SK-N-SH (cell line): ENCODE results near the gene C1QL3. TPM values are rescaled to one million over a fixed set of nuclear protein-coding genes. Genes with fewer than 3 reads are reported as not detected.

Source experiments
- CTCF ChIA-PET: fragments of 300-600, 350-600 bp; formaldehyde crosslinking; extraction: SDS; loops from one replicate; lab custom pipeline; 2021; lab: Yijun Ruan, JAX
- POLR2A ChIA-PET: fragments of 350-600 bp; sonication (Branson Sonifier 250); formaldehyde crosslinking; extraction: SDS; loops from one replicate; lab custom pipeline; 2020; ENCODE audit warnings: antibody characterized with exemption, inconsistent platforms; lab: Yijun Ruan, JAX
- DNase-seq: peaks from one replicate; pipeline ENCODE4 v3.0.0; 2012
- H2AFZ ChIP-seq: fragments of 200-600 bp; sonication (generic); 2 replicates; pipeline ENCODE4 v1.8.1; 2016; ENCODE audit warnings: antibody characterized with exemption, mild to moderate bottlenecking, low read depth
- H3F3A ChIP-seq: fragments of 200-600 bp; sonication (generic); replicated peaks from 2 replicates; pipeline ENCODE3; 2016; ENCODE audit warnings: antibody characterized with exemption, mild to moderate bottlenecking; ENCODE audit not compliant: insufficient read depth
- H3K27ac ChIP-seq, 2 experiments: fragments of 200-500 bp in 1 of 2; fragments of 200-600 bp in 1 of 2; sonication (Bioruptor generic) in 1 of 2; sonication (generic), shearing (Covaris generic) in 1 of 2; 2 replicates each; pipeline versions ENCODE4 v1.5.1 to v1.6.1; 2014 to 2016; ENCODE audit warnings: low read depth in 2 of 2, inconsistent platforms in 1 of 2, low read length in 1 of 2, mild to moderate bottlenecking in 1 of 2, mixed read lengths in 1 of 2
- H3K27me3 ChIP-seq: fragments of 200-600 bp; sonication (generic), shearing (Covaris generic); 2 replicates; pipeline ENCODE4 v1.6.1; 2016; ENCODE audit warnings: mixed run types; ENCODE audit not compliant: insufficient read depth
- H3K36me3 ChIP-seq, 2 experiments: fragments of 200-500 bp in 1 of 2; fragments of 200-600 bp in 1 of 2; sonication (Bioruptor generic) in 1 of 2; sonication (generic) in 1 of 2; replicated peaks in 1 of 2; 2 replicates each; pipeline versions ENCODE3 to v1.5.1; 2014 to 2016; ENCODE audit warnings: low read length in 1 of 2, mild to moderate bottlenecking in 1 of 2; ENCODE audit not compliant: insufficient read depth in 2 of 2, control insufficient read depth in 1 of 2
- H3K4me1 ChIP-seq, 2 experiments: fragments of 200-500 bp in 1 of 2; fragments of 200-600 bp in 1 of 2; sonication (Bioruptor generic) in 1 of 2; sonication (generic), shearing (Covaris generic) in 1 of 2; 2 replicates each; pipeline versions ENCODE4 v1.5.1 to v1.6.1; 2014 to 2016; ENCODE audit warnings: low read depth in 1 of 2, low read length in 1 of 2, mixed run types in 1 of 2; ENCODE audit not compliant: insufficient read depth in 2 of 2, control insufficient read depth in 1 of 2
- H3K4me2 ChIP-seq: fragments of 200-600 bp; sonication (generic), shearing (Covaris generic); 2 replicates; pipeline ENCODE4 v1.6.1; 2017; ENCODE audit warnings: mixed run types
- H3K4me3 ChIP-seq, 2 experiments: fragments of 200-500 bp in 1 of 2; fragments of 200-600 bp in 1 of 2; sonication (Bioruptor generic) in 1 of 2; sonication (generic), shearing (Covaris generic) in 1 of 2; 2 replicates each; pipeline versions ENCODE4 v1.5.1 to v1.8.1; 2014 to 2016; ENCODE audit warnings: low read depth in 2 of 2, inconsistent platforms in 1 of 2, low read length in 1 of 2, mild to moderate bottlenecking in 1 of 2, mixed read lengths in 1 of 2, moderate library complexity in 1 of 2
- H3K79me2 ChIP-seq: fragments of 200-600 bp; sonication (generic); 2 replicates; pipeline ENCODE4 v1.8.1; 2017; ENCODE audit warnings: mild to moderate bottlenecking; ENCODE audit not compliant: insufficient read depth
- H3K9ac ChIP-seq: fragments of 200-600 bp; sonication (generic); 2 replicates; pipeline ENCODE4 v1.6.1; 2017; ENCODE audit warnings: mixed run types
- H3K9me2 ChIP-seq: fragments of 200-600 bp; sonication (generic); 2 replicates; pipeline ENCODE4 v1.6.1; 2017; ENCODE audit warnings: mixed run types
- H3K9me3 ChIP-seq: fragments of 200-600 bp; sonication (generic); 2 replicates; pipeline ENCODE4 v1.6.1; 2017; ENCODE audit warnings: mixed run types, mild to moderate bottlenecking, moderate library complexity
- H4K20me1 ChIP-seq: fragments of 200-600 bp; sonication (generic); 2 replicates; pipeline ENCODE4 v1.6.1; 2017; ENCODE audit warnings: mild to moderate bottlenecking, mixed run types; ENCODE audit not compliant: insufficient read depth
- CTCF ChIP-seq: fragments of 200-600 bp; sonication (generic); IDR thresholded peaks from 2 replicates; pipeline ENCODE4 v1.6.1; 2017; ENCODE audit warnings: antibody characterized with exemption, mild to moderate bottlenecking, moderate library complexity
- FOSL2 ChIP-seq: IDR thresholded peaks from 2 replicates; pipeline ENCODE4 v1.4.0; 2012; ENCODE audit warnings: low read depth, mild to moderate bottlenecking, moderate library complexity, borderline replicate concordance
- GABPA ChIP-seq: IDR thresholded peaks from 2 replicates; pipeline ENCODE4 v1.4.0; 2012; ENCODE audit warnings: low read depth, mild to moderate bottlenecking
- IRF3 ChIP-seq: fragments of 150-350 bp; IDR thresholded peaks from 2 replicates; pipeline ENCODE4 v1.6.1; 2016; ENCODE audit warnings: mild to moderate bottlenecking, low read depth, low read length
- JUND ChIP-seq: IDR thresholded peaks from 2 replicates; pipeline ENCODE4 v1.4.0; 2012
- MEF2A ChIP-seq: IDR thresholded peaks from 2 replicates; pipeline ENCODE4 v1.4.0; 2012; ENCODE audit warnings: low read depth, borderline replicate concordance
- PBX3 ChIP-seq: IDR thresholded peaks from 2 replicates; pipeline ENCODE4; 2012
- POLR2AphosphoS5 ChIP-seq: IDR thresholded peaks from 2 replicates; pipeline ENCODE4 v1.6.1; 2012; ENCODE audit warnings: low read depth, low read length
- RAD21 ChIP-seq: IDR thresholded peaks from 2 replicates; pipeline ENCODE4 v1.6.1; 2012; ENCODE audit warnings: mild to moderate bottlenecking, low read length
- RCOR1 ChIP-seq: fragments of 150-350 bp; IDR thresholded peaks from 2 replicates; pipeline ENCODE4 v1.6.1; 2017; ENCODE audit warnings: antibody characterized with exemption, low read length
- REST ChIP-seq: IDR thresholded peaks from 2 replicates; pipeline ENCODE4 v1.6.1; 2012; ENCODE audit warnings: mild to moderate bottlenecking, low read depth, low read length, moderate library complexity
- RXRA ChIP-seq: IDR thresholded peaks from 2 replicates; pipeline ENCODE4 v1.4.0; 2012; ENCODE audit warnings: low read depth, mild to moderate bottlenecking, borderline replicate concordance
- SIN3A ChIP-seq: IDR thresholded peaks from 2 replicates; pipeline ENCODE4 v1.6.1; 2012; ENCODE audit warnings: low read depth, mild to moderate bottlenecking, low read length, moderate library complexity, borderline replicate concordance
- SMC3 ChIP-seq: IDR thresholded peaks from 2 replicates; pipeline ENCODE4 v1.6.1; 2012; ENCODE audit warnings: low read depth, low read length, improper control_type of control experiment
- TAF1 ChIP-seq: IDR thresholded peaks from 2 replicates; pipeline ENCODE4 v1.6.1; 2012; ENCODE audit warnings: low read depth, mild to moderate bottlenecking, low read length, moderate library complexity, borderline replicate concordance
- USF1 ChIP-seq: IDR thresholded peaks from 2 replicates; pipeline ENCODE4 v1.4.0; 2012; ENCODE audit warnings: low read depth, borderline replicate concordance
- USF2 ChIP-seq: fragments of 150-350 bp; IDR thresholded peaks from 2 replicates; pipeline ENCODE4 v1.6.1; 2017; ENCODE audit warnings: antibody characterized with exemption, low read length, low read depth, borderline replicate concordance
- YY1 ChIP-seq: IDR thresholded peaks from 2 replicates; pipeline ENCODE4 v1.4.0; 2012; ENCODE audit warnings: low read depth, mild to moderate bottlenecking
- ZBTB33 ChIP-seq: IDR thresholded peaks from 2 replicates; pipeline ENCODE4 v1.4.0; 2012; ENCODE audit warnings: low read depth, borderline replicate concordance
- WGBS: methylation state at CpG from one replicate; pipeline ENCODE4 v1.1.6; 2017; ENCODE audit warnings: low lambda C conversion rate; 5-methylcytosine and 5-hydroxymethylcytosine counted together
- polyA plus RNA-seq, 3 experiments: library from polyadenylated mRNA; depleted of rRNA; stranded (reverse); fragments of >200 nt; gene quantifications; 2 replicates each; pipeline ENCODE4 v1.2.3, GENCODE V29; 2012

Gene C1QL3
- polyA plus RNA-seq, 1 of the 3 experiments (the other 2 are of a cell fraction), result not detected

- DNase-seq, result no peak
- H3K9ac ChIP-seq, result no peak overlapping the region
- H3K4me1 ChIP-seq, result peaks cover 0 to 2% of the 10 kb centered on the region in 2 experiments; a peak in 1 of 4 replicates
- H4K20me1 ChIP-seq, result no peaks in the 10 kb centered on the region
- CTCF ChIA-PET, result interaction anchor here (0.6 to 2.3 kb wide), 16 partner anchors 9 to 645 kb away, joined by 3 to 18 read pairs (median 4); partner anchors contain the start of gene C1QL3
- no peaks in the 10 kb centered on the region for H3K36me3 ChIP-seq
- no peak overlapping the region for H2AFZ ChIP-seq
- H3K4me2 ChIP-seq, result no peak overlapping the region
- POLR2A ChIA-PET, result no interaction called here
- no peaks in the 10 kb centered on the region for H3K9me3 ChIP-seq
- no peaks in the 10 kb centered on the region for H3K79me2 ChIP-seq
- no peak overlapping the region for H3K27ac ChIP-seq
- no peaks in the 10 kb centered on the region for H3K9me2 ChIP-seq
- H3K27me3 ChIP-seq, result no peaks in the 10 kb centered on the region
- TF ChIP-seq JUND (no peak), USF2 (no peak), CTCF (no peak), IRF3 (no peak), ZBTB33 (no peak), YY1 (no peak), RCOR1 (no peak), USF1 (no peak), SMC3 (no peak), SIN3A (no peak), POLR2AphosphoS5 (no peak), RAD21 (no peak), REST (no peak), MEF2A (no peak), TAF1 (no peak), PBX3 (no peak), GABPA (no peak), FOSL2 (no peak), RXRA (no peak)
- TF ChIP-seq, all 33 proteins: peak for 0
- 48% methylated on average over 4 of the region's 4 CpGs for WGBS
- Histone ChIP-seq H3K4me3 (no peak overlapping the region), H3F3A (no peaks in the 10 kb centered on the region)
Measured at GRCh38 chr10:16544591-16544990, 22.9 kb upstream of the C1QL3 start.
